Ishikawa (cell line): ENCODE data around the gene COL15A1.

ENCODE experiments used
- CEBPB ChIP-seq: IDR thresholded peaks from 2 replicates; pipeline ENCODE4 v1.6.1; 2012
- CREB1 ChIP-seq: IDR thresholded peaks from 2 replicates; pipeline ENCODE4 v1.6.1; 2012; ENCODE audit warnings: low read depth
- EGR1 ChIP-seq: IDR thresholded peaks from 2 replicates; pipeline ENCODE4 v1.6.1; 2012
- EP300 ChIP-seq: IDR thresholded peaks from 2 replicates; pipeline ENCODE4 v1.6.1; 2012; ENCODE audit warnings: borderline replicate concordance
- FOXM1 ChIP-seq: IDR thresholded peaks from 2 replicates; pipeline ENCODE4 v1.6.1; 2012; ENCODE audit warnings: low read depth, borderline replicate concordance
- NFIC ChIP-seq: IDR thresholded peaks from 2 replicates; pipeline ENCODE4 v1.6.1; 2012
- RAD21 ChIP-seq: IDR thresholded peaks from 2 replicates; pipeline ENCODE4 v1.6.1; 2012; ENCODE audit warnings: low read depth
- TAF1 ChIP-seq: IDR thresholded peaks from 2 replicates; pipeline ENCODE4 v1.6.1; 2012; ENCODE audit warnings: low read depth, mild to moderate bottlenecking
- TCF12 ChIP-seq: IDR thresholded peaks from 2 replicates; pipeline ENCODE4 v1.6.1; 2012; ENCODE audit warnings: low read depth
- TEAD4 ChIP-seq: IDR thresholded peaks from 2 replicates; pipeline ENCODE4 v1.6.1; 2012
- YY1 ChIP-seq: IDR thresholded peaks from 2 replicates; pipeline ENCODE4 v1.6.1; 2012; ENCODE audit warnings: low read depth
- ZBTB7A ChIP-seq: IDR thresholded peaks from 2 replicates; pipeline ENCODE4 v1.6.1; 2012; ENCODE audit warnings: low read depth
- TF ChIP-seq, protein P1 (sequence below): IDR thresholded peaks from 2 replicates; pipeline ENCODE4 v1.6.1; 2012
- TF ChIP-seq, protein P2 (sequence below): IDR thresholded peaks from 2 replicates; pipeline ENCODE4 v1.6.1; 2012
- TF ChIP-seq, protein P3 (sequence below): IDR thresholded peaks from 2 replicates; pipeline ENCODE4 v1.6.1; 2012; ENCODE audit warnings: low read depth, mild to moderate bottlenecking

COL15A1 gene

DNA sequence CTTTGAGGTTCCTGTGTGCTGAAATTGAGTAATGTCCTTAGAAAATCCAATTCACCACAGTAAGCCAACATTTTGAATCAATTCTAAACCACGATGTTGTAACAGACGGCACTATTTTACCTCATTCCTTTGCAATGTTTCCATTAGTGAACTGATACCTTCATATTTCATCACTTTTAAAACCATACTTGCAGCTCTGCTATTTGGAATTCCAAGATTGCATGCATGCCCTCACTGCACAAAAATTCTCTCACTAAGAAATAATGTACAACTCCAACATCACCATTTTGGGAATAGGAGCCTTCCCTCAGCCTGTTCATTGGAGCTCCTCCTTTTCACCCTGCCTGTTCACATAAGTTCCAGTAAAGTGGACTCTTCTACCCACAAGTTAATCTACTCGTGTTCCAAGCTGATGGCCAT, 86.4 kb downstream of the COL15A1 start:
- no peak for TF ChIP-seq NFIC
- TF ChIP-seq EP300: no peak
- no peak for TF ChIP-seq TAF1
- no peak for TF ChIP-seq YY1
- TF ChIP-seq, protein P1, sequence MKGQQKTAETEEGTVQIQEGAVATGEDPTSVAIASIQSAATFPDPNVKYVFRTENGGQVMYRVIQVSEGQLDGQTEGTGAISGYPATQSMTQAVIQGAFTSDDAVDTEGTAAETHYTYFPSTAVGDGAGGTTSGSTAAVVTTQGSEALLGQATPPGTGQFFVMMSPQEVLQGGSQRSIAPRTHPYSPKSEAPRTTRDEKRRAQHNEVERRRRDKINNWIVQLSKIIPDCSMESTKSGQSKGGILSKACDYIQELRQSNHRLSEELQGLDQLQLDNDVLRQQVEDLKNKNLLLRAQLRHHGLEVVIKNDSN: no peak
- no peak for TF ChIP-seq FOXM1
- no peak for TF ChIP-seq RAD21
- TF ChIP-seq EGR1: no peak
- no peak for TF ChIP-seq TCF12
- TF ChIP-seq ZBTB7A: no peak
- TF ChIP-seq, protein P2, sequence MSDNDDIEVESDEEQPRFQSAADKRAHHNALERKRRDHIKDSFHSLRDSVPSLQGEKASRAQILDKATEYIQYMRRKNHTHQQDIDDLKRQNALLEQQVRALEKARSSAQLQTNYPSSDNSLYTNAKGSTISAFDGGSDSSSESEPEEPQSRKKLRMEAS: no peak
- no peak for TF ChIP-seq TEAD4
- TF ChIP-seq, protein P3, sequence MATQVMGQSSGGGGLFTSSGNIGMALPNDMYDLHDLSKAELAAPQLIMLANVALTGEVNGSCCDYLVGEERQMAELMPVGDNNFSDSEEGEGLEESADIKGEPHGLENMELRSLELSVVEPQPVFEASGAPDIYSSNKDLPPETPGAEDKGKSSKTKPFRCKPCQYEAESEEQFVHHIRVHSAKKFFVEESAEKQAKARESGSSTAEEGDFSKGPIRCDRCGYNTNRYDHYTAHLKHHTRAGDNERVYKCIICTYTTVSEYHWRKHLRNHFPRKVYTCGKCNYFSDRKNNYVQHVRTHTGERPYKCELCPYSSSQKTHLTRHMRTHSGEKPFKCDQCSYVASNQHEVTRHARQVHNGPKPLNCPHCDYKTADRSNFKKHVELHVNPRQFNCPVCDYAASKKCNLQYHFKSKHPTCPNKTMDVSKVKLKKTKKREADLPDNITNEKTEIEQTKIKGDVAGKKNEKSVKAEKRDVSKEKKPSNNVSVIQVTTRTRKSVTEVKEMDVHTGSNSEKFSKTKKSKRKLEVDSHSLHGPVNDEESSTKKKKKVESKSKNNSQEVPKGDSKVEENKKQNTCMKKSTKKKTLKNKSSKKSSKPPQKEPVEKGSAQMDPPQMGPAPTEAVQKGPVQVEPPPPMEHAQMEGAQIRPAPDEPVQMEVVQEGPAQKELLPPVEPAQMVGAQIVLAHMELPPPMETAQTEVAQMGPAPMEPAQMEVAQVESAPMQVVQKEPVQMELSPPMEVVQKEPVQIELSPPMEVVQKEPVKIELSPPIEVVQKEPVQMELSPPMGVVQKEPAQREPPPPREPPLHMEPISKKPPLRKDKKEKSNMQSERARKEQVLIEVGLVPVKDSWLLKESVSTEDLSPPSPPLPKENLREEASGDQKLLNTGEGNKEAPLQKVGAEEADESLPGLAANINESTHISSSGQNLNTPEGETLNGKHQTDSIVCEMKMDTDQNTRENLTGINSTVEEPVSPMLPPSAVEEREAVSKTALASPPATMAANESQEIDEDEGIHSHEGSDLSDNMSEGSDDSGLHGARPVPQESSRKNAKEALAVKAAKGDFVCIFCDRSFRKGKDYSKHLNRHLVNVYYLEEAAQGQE: no peak
- TF ChIP-seq CREB1: no peak

DNA sequence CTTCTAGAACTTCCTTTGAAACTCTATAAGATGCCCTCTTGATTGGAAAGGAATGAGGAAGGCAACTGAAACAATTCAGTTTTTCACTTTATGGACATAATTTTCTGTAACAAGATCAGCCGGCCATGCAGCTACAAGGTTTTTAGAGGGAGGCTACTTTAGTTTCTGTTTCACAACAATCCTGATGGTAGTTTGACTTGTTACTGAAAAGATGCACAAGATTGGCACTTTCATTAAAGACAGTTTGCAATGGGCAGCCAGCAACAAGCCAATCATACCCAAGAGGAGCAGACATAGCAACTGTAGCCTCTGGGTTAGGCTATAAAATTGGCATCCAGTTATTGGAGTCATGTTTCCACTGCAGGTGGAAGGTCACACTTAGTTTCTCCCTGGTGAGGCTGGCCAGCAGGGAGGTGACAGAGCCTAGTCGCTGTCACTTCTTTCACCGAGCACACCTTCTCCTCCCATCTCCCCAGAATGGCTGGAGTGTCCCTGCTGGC, 87.0 kb downstream of the COL15A1 start:
- TF ChIP-seq NFIC: no peak
- TF ChIP-seq FOXM1: no peak
- TF ChIP-seq TEAD4: no peak
- TF ChIP-seq RAD21: no peak
- no peak for TF ChIP-seq CEBPB

DNA sequence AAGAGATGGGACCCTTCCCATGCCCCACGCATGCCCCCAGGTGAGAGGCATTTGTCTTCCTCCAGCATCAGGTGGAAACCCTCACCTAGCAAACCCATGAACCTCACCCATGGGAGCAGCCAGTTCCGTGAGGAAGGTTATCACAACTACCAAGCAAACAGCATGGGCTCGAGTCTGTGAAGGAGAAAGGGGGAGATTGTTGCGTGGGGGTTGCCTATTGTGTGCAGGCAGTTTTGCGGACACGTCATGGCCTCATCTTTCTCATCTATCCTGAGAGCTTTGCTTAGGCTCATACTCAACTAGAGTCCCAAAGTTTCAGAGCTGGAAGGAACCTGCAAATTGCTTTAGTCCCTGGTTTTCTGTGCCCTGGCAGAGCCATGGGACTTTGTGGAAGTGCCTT, 87.6 kb downstream of the COL15A1 start:
- no peak for TF ChIP-seq CEBPB
- no peak for TF ChIP-seq NFIC
- no peak for TF ChIP-seq TEAD4
- TF ChIP-seq FOXM1: no peak
- TF ChIP-seq YY1: no peak
- TF ChIP-seq, protein P2: no peak
- no peak for TF ChIP-seq RAD21
- no peak for TF ChIP-seq EP300
- TF ChIP-seq TCF12: no peak
- TF ChIP-seq, protein P1: no peak
- no peak for TF ChIP-seq CREB1
- TF ChIP-seq, protein P3: no peak
- TF ChIP-seq TAF1: no peak

DNA sequence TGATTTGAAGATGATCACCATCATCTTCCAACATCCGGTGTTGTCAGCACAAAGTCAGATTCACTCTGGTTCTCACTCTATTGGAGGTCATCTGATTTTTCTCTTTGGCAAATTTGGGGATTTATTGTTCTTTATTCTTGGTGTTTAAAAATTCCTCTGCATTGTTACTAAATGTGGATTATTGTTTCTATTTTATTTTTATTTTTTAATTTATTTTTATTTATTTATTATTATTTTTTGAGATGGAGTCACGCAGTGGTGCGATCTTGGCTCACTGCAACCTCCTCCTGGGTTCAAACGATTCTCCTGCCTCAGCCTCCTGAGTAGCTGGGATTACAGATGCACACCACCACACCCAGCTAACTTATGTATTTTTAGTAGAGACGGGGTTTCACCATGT, 88.3 kb downstream of the COL15A1 start:
- no peak for TF ChIP-seq EGR1
- TF ChIP-seq, protein P2: no peak
- no peak for TF ChIP-seq FOXM1
- TF ChIP-seq RAD21: no peak
- TF ChIP-seq NFIC: no peak
- TF ChIP-seq ZBTB7A: no peak
- TF ChIP-seq TAF1: no peak
- TF ChIP-seq TEAD4: no peak
- TF ChIP-seq YY1: no peak
- TF ChIP-seq, protein P1: no peak
- no peak for TF ChIP-seq EP300

DNA sequence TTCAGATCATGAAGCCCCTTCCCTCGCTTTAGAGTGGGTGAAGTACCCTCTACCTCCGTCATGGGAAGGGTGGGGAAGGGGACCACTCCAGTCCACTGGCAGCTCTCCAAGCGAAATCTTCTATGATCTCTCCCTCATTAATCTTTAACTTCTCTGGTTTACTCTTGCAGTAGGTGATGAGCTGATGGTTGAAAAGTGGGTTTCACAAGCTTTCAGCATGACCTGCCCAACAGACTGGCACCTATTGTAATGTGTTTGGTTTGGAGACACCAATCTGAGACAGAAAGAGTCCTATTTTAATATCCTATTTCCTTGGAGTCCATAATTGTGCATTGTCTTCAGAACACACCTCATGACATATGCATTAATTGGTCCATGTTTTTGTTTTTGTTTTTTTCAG, 90.4 kb downstream of the COL15A1 start:
- TF ChIP-seq, protein P2: no peak
- TF ChIP-seq CREB1 (no peak), EP300 (no peak), NFIC (no peak), TCF12 (no peak), TAF1 (no peak), YY1 (no peak), ZBTB7A (no peak)
- TF ChIP-seq, protein P3: no peak
- TF ChIP-seq, protein P1: no peak
